GM12891 (cell line): ENCODE measurements around the gene GPR15LG.

Source experiments
- DNase-seq: peaks from one replicate; pipeline ENCODE4 v3.0.0; 2011; ENCODE audit warnings: low spot score; ENCODE audit not compliant: insufficient read length
- FAIRE-seq: peaks from 2 replicates; lab custom pipeline; 2011; peaks lifted over from hg19 to GRCh38; lab: Jason Lieb, UNC
- PAX5 ChIP-seq: IDR thresholded peaks from 2 replicates; pipeline ENCODE4 v1.6.1; 2011; ENCODE audit warnings: low read length, moderate library complexity, mild to moderate bottlenecking; ENCODE audit not compliant: insufficient read depth, severe bottlenecking
- POLR2A ChIP-seq: IDR thresholded peaks from 2 replicates; pipeline ENCODE4 v1.6.1; 2011; ENCODE audit warnings: low read depth, low read length, control low read depth
- POLR2AphosphoS5 ChIP-seq: IDR thresholded peaks from 2 replicates; pipeline ENCODE4 v1.6.1; 2011; ENCODE audit warnings: low read depth, low read length, control low read depth
- POU2F2 ChIP-seq: IDR thresholded peaks from 2 replicates; pipeline ENCODE4 v1.6.1; 2011; ENCODE audit warnings: low read depth, mild to moderate bottlenecking, control low read depth, low read length, moderate library complexity
- SPI1 ChIP-seq: IDR thresholded peaks from 2 replicates; pipeline ENCODE4 v1.6.1; 2011; ENCODE audit warnings: low read depth, low read length, control low read depth
- TAF1 ChIP-seq: IDR thresholded peaks from 2 replicates; pipeline ENCODE4 v1.6.1; 2011; ENCODE audit warnings: low read depth, low read length, control low read depth

Gene GPR15LG

DNA sequence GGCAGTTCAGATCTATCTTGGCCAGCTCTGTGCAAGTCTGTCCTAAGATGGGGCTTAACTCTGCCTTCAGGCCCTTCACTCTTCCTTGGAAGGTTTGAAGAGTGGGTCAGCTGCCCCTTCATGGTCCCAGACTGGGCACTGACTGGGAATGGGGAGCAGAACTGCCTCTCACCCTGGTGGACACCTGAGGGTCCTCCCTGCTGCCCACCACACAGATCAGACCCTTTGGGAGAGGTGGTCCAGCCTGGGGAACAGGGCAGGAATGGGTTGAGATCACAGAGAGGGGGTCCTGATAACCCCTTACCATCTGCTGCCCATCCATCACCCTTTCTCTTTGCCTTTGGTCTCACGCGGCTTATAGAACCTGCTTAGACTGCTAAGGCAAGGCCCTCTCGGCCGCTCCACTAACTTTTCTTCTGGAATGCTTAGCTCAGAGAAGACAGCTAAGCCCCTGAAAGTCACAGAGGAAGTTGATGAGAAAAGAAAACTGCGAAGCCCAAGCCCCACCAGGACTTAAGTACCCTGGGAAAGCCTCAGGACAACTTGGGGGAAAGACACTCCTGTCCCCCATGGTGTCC, 20.3 kb downstream of the GPR15LG start:
- no peak for DNase-seq
- FAIRE-seq, result no peak
- TF ChIP-seq POU2F2, result no peak
- TF ChIP-seq SPI1, result no peak
- no peak for TF ChIP-seq POLR2A
- no peak for TF ChIP-seq PAX5
- no peak for TF ChIP-seq TAF1
- no peak for TF ChIP-seq POLR2AphosphoS5

DNA sequence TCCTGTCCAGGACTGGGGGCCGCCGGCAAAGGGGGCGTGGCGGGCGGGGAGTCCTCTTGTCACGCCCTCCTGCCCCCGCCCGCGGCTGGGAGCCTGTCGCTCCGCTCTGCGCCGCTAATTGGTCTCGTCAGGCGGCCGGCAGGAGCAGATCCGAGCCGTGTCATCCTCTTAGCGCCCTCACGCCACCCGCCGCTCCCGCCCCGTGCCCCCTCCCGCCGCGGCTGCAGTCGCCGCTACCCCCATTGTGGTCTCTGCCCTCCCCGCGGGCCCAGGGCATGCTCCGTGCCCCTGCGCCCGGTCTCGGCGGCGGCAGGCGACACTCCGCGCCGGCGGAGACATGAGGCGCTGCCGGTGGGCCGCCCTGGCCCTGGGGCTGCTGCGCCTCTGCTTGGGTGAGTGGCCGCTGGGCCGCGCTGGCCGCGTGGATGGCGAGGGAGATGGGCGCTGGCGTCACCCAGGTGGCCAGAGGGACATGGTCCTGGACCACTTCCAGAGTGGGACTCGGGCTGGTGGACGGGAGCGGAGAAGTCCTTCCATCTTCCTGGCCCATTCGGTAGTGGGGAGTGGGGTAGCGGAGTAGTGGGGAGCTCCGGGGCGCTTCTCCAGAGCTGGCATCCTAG, 20.9 kb downstream of the GPR15LG start, which contains the start of gene CDHR1:
Gene CDHR1 (plus strand): TSS at position 114 of the 620 bp plus-strand sequence. CDS start 224 bp downstream, at position 338.
- DNase-seq, result peak; percentile 49
- TF ChIP-seq SPI1, result no peak
- TF ChIP-seq POLR2A, result no peak
- TF ChIP-seq POLR2AphosphoS5, result no peak
- no peak for TF ChIP-seq PAX5
- TF ChIP-seq POU2F2, result no peak
- TF ChIP-seq TAF1, result no peak

DNA sequence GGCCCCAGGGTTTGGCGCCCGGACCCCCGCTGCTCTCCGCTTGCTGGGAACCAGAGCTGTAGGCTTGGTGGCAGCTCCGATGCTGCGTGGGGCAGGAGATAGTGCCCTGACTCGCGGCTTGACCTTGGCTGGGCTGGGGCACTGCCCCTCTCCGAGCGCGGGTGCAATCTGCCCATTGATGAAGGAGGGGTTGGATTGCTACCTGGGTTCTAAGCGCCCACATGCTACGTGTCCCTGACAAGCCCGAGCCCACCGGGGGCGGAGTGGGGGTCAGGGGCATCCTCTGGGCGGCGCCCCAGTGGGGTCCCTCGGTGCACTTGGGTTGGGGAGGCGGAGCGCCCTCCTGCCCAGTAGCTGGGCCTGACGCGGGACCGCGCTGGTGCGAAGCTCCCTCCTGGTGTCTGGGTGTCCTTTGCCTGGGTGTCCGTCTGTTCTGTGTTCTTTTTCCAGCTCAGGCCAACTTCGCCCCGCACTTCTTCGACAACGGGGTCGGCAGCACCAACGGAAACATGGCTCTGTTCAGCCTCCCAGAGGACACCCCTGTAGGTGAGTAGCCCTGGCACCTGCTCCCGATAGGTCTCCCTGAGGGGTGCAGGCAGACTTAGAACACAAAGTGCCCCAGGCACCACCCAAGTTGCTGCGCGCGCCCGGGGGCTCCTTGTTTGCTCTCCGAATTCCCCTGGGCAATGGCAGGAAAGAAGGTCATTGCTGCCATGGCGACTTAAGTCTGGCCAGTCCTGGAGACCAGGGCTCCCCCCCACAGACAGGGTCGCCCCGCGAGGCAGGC, 21.6 kb downstream of the GPR15LG start:
- DNase-seq (no peak), FAIRE-seq (peak; percentile 40)
- TF ChIP-seq SPI1 (no peak), POU2F2 (no peak), POLR2A (no peak), PAX5 (no peak), POLR2AphosphoS5 (no peak), TAF1 (no peak)

More for the DNA sequence above, 20.9 kb downstream of the GPR15LG start, which contains the start of gene CDHR1:
- FAIRE-seq, result no peak

GRCh38 chr10:84196083-84196482, 22.5 kb downstream of the GPR15LG start:
- TF ChIP-seq SPI1 (no peak), POLR2AphosphoS5 (no peak), POLR2A (no peak), PAX5 (no peak), POU2F2 (no peak), TAF1 (no peak)
- DNase-seq (no peak), FAIRE-seq (no peak)

- FAIRE-seq (no peak), DNase-seq (no peak)
- TF ChIP-seq POLR2A (no peak), TAF1 (no peak), PAX5 (no peak), SPI1 (no peak), POLR2AphosphoS5 (no peak), POU2F2 (no peak)
These were observed 23.3 kb downstream of the GPR15LG start for GRCh38 chr10:84196941-84197340.

DNA sequence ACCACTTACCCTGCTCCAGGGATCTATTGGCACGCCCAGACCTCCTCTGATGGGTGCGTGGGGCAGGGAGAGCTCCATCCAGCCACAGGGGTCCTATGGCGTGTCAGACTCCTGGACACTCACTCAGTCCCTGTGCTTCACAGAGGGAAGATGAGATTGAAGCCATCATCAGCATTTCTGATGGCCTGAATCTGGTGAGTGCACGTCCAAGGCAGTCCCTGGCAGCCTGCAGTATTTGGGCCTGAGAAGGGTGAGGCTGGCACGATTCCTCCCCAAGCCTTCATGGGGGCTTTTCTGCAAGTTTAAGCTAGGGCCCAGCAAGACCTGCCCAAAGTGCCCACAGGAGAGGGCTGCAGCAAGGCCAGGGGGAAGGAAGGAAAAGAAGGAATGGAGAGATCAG, 24.0 kb downstream of the GPR15LG start:
- FAIRE-seq (no peak), DNase-seq (no peak)
- no peak for TF ChIP-seq POLR2A
- no peak for TF ChIP-seq SPI1
- TF ChIP-seq POU2F2, result no peak
- TF ChIP-seq PAX5, result no peak
- TF ChIP-seq TAF1, result no peak
- no peak for TF ChIP-seq POLR2AphosphoS5

DNA sequence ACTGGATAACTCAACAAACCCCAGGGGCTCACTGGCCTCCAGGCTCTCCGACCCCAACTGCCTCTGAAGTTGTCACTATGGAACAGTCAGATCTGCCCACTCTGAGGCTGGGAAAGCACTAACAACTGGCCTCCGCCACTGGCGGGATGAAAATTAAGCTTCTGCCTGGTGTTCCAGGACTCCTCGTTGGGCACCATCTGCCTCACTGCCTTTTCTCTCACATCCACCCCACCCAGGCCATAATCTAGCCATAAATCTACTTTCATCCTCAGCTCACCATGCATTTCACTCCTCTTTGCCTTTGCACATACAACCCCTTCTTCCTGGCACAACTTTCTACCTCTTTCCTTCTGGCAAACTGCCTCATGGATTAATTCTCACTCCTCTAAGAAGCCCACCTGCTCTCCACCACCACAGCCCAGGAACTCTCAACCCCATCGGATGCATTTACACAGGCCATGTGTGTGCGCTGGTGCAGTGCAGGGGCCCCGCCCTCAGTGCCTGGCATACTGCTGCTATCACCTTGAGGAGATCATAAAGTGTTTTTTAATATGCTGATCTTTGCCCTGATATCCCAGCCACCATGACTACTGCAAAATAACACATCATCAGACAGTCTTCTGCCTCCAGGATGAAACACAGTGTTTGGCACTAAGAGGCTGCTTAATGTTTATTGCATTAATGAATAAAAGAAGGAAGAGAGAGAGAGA, 24.8 kb downstream of the GPR15LG start:
- TF ChIP-seq TAF1, result no peak
- no peak for TF ChIP-seq POU2F2
- TF ChIP-seq PAX5, result no peak
- no peak for TF ChIP-seq SPI1
- TF ChIP-seq POLR2A, result no peak
- no peak for TF ChIP-seq POLR2AphosphoS5
- FAIRE-seq (no peak), DNase-seq (no peak)

DNA sequence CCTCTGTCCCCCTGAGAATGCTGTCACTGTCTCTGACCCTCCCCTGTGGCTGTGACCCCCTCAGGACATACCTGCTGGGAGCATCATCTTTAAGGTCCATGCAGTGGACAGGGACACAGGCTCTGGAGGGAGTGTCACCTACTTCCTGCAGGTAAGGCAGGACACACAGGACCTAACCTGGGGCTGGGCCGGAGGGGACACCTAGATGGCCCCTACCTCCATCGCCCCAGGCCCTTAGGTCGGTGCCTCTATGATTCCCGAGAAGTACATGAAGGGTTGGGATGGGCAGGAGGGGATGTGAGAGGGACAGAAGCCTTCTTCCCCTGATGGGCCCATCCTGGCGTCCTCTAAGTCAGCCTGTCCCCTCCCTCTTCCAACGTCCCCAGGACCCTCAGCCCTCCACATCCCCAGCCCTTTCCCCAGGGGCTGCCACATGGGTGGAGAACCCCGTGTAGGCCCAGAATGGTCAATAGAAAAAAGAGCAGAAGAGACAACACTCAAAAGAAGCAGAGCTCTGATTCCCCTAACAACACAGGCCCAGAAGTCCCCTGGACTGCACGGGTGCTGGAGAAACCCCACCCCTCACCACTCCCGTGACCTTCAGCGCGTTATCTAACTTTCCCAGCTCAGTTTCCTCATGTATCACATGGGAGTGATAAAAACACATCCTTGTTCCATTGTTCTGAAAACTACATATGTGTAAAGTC, 27.1 kb downstream of the GPR15LG start:
- TF ChIP-seq POLR2A (no peak), PAX5 (no peak), SPI1 (no peak), TAF1 (no peak), POU2F2 (no peak), POLR2AphosphoS5 (no peak)
- FAIRE-seq, result no peak
- DNase-seq, result no peak

GRCh38 chr10:84201244-84201606, 27.6 kb downstream of the GPR15LG start:
- no peak for DNase-seq
- TF ChIP-seq SPI1, result no peak
- no peak for TF ChIP-seq POU2F2
- TF ChIP-seq POLR2AphosphoS5, result no peak
- TF ChIP-seq TAF1, result no peak
- TF ChIP-seq PAX5, result no peak
- no peak for TF ChIP-seq POLR2A

More at GRCh38 chr10:84201244-84201606, 27.6 kb downstream of the GPR15LG start:
- FAIRE-seq, result no peak
